Esophagus squamous epithelium (tissue), 4 donors: ENCODE data around the gene PDCD2.

ENCODE experiments used
- POLR2A ChIP-seq, 4 donors: fragments of 450-650 bp; IDR thresholded peaks; one replicate each; pipeline ENCODE4 v1.6.1; 2017; ENCODE audit warnings: antibody characterized with exemption in 4 of 4, mild to moderate bottlenecking in 4 of 4, moderate library complexity in 3 of 4
- TF ChIP-seq, protein P1 (sequence below), 6 experiments: fragments of 450-650 bp in 4 of 6; fragments of 200-600 bp in 2 of 6; sonication (generic) in 2 of 6; IDR thresholded peaks; one replicate each; pipeline ENCODE4 v1.5.1; 2016 to 2019; ENCODE audit warnings: antibody characterized with exemption in 6 of 6, mild to moderate bottlenecking in 4 of 6, moderate library complexity in 4 of 6

DNA sequence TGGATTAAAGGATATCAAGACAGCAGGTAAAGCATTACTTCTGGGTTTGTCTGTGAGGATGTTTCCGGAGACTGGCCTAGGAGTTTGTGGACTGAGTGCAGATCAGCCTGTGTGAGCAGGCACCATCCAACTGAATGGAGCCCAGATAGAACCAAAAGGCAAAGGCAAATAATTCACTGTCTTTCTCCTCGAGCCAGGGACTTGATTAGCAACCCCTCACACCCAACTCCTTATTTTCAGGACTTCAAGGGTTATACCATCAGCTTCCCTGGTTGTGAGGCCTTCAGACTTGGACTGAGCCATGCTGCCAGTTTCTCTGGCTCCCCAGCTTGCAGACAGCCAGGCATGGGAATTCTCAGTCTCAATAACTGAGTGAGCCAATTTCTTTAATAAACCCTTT, 50.6 kb downstream of the PDCD2 start:
- TF ChIP-seq, protein P1, sequence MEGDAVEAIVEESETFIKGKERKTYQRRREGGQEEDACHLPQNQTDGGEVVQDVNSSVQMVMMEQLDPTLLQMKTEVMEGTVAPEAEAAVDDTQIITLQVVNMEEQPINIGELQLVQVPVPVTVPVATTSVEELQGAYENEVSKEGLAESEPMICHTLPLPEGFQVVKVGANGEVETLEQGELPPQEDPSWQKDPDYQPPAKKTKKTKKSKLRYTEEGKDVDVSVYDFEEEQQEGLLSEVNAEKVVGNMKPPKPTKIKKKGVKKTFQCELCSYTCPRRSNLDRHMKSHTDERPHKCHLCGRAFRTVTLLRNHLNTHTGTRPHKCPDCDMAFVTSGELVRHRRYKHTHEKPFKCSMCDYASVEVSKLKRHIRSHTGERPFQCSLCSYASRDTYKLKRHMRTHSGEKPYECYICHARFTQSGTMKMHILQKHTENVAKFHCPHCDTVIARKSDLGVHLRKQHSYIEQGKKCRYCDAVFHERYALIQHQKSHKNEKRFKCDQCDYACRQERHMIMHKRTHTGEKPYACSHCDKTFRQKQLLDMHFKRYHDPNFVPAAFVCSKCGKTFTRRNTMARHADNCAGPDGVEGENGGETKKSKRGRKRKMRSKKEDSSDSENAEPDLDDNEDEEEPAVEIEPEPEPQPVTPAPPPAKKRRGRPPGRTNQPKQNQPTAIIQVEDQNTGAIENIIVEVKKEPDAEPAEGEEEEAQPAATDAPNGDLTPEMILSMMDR (IDR thresholded peaks at IDR 0.05): no peak
- no peak for TF ChIP-seq POLR2A (IDR thresholded peaks at IDR 0.05)
